GM12878 (cell line): ENCODE data around the gene TBX4. TPM values are rescaled to one million over a fixed set of nuclear protein-coding genes. Genes with fewer than 3 reads are reported as not detected.

Experiments
- ATAC-seq: fragments of 200-7000 bp; cut with Tn5 transposase; 3 replicates; pipeline ENCODE4 v1.9.1; 2020; ENCODE audit warnings: mild to moderate bottlenecking, moderate library complexity
- BruUV-seq: library from RNA; stranded (reverse); fragments of 400-500 nt; replicated peaks from 2 replicates; lab custom pipeline; 2021; lab: Mats Ljungman, UMichigan
- CTCF ChIA-PET: fragments of 300-600 bp; sonication (Branson Sonifier 250); formaldehyde crosslinking; extraction: SDS; loops from one replicate; lab custom pipeline; 2021; ENCODE audit warnings: inconsistent platforms; lab: Yijun Ruan, JAX
- POLR2A ChIA-PET: fragments of 350-600 bp; formaldehyde crosslinking; extraction: SDS; loops from one replicate; lab custom pipeline; 2021; ENCODE audit warnings: inconsistent platforms; lab: Charles Lee
- RAD21 ChIA-PET: fragments of 300-600 bp; sonication (Branson Sonifier 250); formaldehyde crosslinking; loops from one replicate; lab custom pipeline; 2023; ENCODE audit warnings: antibody characterized with exemption; ENCODE audit not compliant: unreplicated experiment; lab: Charles Lee
- SMC1A ChIA-PET: fragments of 300-600 bp; sonication (Branson Sonifier 250); formaldehyde crosslinking; loops from one replicate; lab custom pipeline; 2023; ENCODE audit not compliant: unreplicated experiment, uncharacterized antibody; lab: Charles Lee
- DNase-seq: peaks from one replicate; pipeline ENCODE4 v3.0.0-alpha.2; 2011; ENCODE audit warnings: low read depth, low spot score
- FAIRE-seq: peaks from 3 replicates; lab custom pipeline; 2011; peaks lifted over from hg19 to GRCh38; lab: Jason Lieb, UNC
- H2AFZ ChIP-seq: 2 replicates; pipeline ENCODE4 v1.6.0; 2011; ENCODE audit warnings: low read depth, low read length, control low read depth; ENCODE audit not compliant: control insufficient read depth
- H3K27ac ChIP-seq: 2 replicates; pipeline ENCODE4 v1.5.1; 2011; ENCODE audit warnings: control low read depth; ENCODE audit not compliant: control insufficient read depth, insufficient read depth
- H3K27me3 ChIP-seq, 2 experiments: replicated peaks in 1 of 2; 2 replicates each; pipeline versions ENCODE4 v1.6.0 to v1.6.1; 2011; ENCODE audit warnings: low read length in 1 of 2; ENCODE audit not compliant: control insufficient read depth in 2 of 2, insufficient read depth in 2 of 2
- H3K36me3 ChIP-seq, 2 experiments: 2 replicates each; pipeline ENCODE4 v1.5.1; 2011; ENCODE audit warnings: low read length in 1 of 2; ENCODE audit not compliant: control insufficient read depth in 2 of 2, insufficient read depth in 2 of 2
- H3K4me1 ChIP-seq: 2 replicates; pipeline ENCODE4 v1.6.1; 2011; ENCODE audit warnings: mild to moderate bottlenecking, low read length, moderate library complexity, mixed read lengths; ENCODE audit not compliant: control insufficient read depth, insufficient read depth
- H3K4me2 ChIP-seq: 2 replicates; pipeline ENCODE4 v1.6.0; 2011; ENCODE audit warnings: control low read depth; ENCODE audit not compliant: control insufficient read depth, insufficient read depth
- H3K4me3 ChIP-seq: fragments of 200-600 bp; sonication (generic); 2 replicates; pipeline ENCODE4 v1.5.1; 2016
- H3K79me2 ChIP-seq: 2 replicates; pipeline ENCODE4 v1.6.0; 2011; ENCODE audit warnings: low read length; ENCODE audit not compliant: control insufficient read depth, insufficient read depth
- H3K9ac ChIP-seq: 2 replicates; pipeline ENCODE4 v1.8.0; 2011; ENCODE audit warnings: low read length, control low read depth, mixed read lengths; ENCODE audit not compliant: control insufficient read depth, insufficient read depth
- H3K9me3 ChIP-seq: replicated peaks from 3 replicates; pipeline ENCODE4 v1.5.1; 2011; ENCODE audit warnings: mild to moderate bottlenecking, low read length; ENCODE audit not compliant: control insufficient read depth, insufficient read depth
- H4K20me1 ChIP-seq: 2 replicates; pipeline ENCODE4 v1.6.0; 2011; ENCODE audit not compliant: control insufficient read depth, insufficient read depth
- BRCA1 ChIP-seq: IDR thresholded peaks from 2 replicates; pipeline ENCODE4 v1.6.1; 2011; ENCODE audit warnings: low read depth, low read length, improper control_type of control experiment
- CUX1 ChIP-seq: IDR thresholded peaks from 2 replicates; pipeline ENCODE4 v1.6.1; 2012; ENCODE audit warnings: improper control_type of control experiment, low read depth, low read length; ENCODE audit not compliant: insufficient replicate concordance
- ESRRA ChIP-seq: IDR thresholded peaks from 2 replicates; pipeline ENCODE4 v1.6.1; 2012; ENCODE audit warnings: mild to moderate bottlenecking, low read length, improper control_type of control experiment
- GATAD2B ChIP-seq: fragments of 450-650 bp; conservative IDR thresholded peaks from 2 replicates; pipeline ENCODE4 v1.6.1; 2017; ENCODE audit warnings: low read depth, mild to moderate bottlenecking, moderate library complexity
- NR2F1 ChIP-seq: fragments of 450-650 bp; conservative IDR thresholded peaks from 2 replicates; pipeline ENCODE4 v1.6.1; 2017; ENCODE audit warnings: mild to moderate bottlenecking
- POU2F2 ChIP-seq: IDR thresholded peaks from 3 replicates; pipeline ENCODE4 v1.6.1; 2011; ENCODE audit warnings: low read depth, mild to moderate bottlenecking, low read length, borderline replicate concordance
- RAD51 ChIP-seq: fragments of 450-650 bp; IDR thresholded peaks from 2 replicates; pipeline ENCODE4 v1.6.1; 2016; ENCODE audit warnings: moderate library complexity, mild to moderate bottlenecking, inconsistent platforms
- TCF3 ChIP-seq: IDR thresholded peaks from 2 replicates; pipeline ENCODE4 v1.6.1; 2012; ENCODE audit warnings: low read depth, mild to moderate bottlenecking, low read length, borderline replicate concordance; ENCODE audit not compliant: insufficient read depth
- WGBS: methylation state at CpG from one replicate; pipeline ENCODE4 v1.1.6; 2016; ENCODE audit warnings: low lambda C conversion rate; ENCODE audit not compliant: insufficient replicate concordance, insufficient coverage; ENCODE audit errors: missing lambda C conversion rate; 5-methylcytosine and 5-hydroxymethylcytosine counted together
- in situ Hi-C: fragments of 300-500 bp; cut with MboI; formaldehyde crosslinking; loops from 9 replicates; pipeline ENCODE4 v1.14.3; 2018; ENCODE audit warnings: mixed read lengths
- intact Hi-C: fragments of 100-400 bp; cut with micrococcal nuclease; formaldehyde crosslinking; loops from one replicate; pipeline ENCODE4 v1.14.2; 2022; ENCODE audit not compliant: unreplicated experiment
- polyA plus RNA-seq, 11 experiments: library from polyadenylated mRNA; depleted of rRNA in 4 of 11; unstranded in 6 of 11; stranded (reverse) in 5 of 11; fragments of >200 nt; fragmentation: Nextera tagmentation in 4 of 11; fragmentation: Illumina TruSeq in 1 of 11; extraction: Ambion mirVana in 4 of 11; extraction: Trizol in 1 of 11; gene quantifications; 1 replicate in 1 of 11; 2 replicates in 10 of 11; pipeline versions ENCODE4 v1.2.1 to v1.2.3, GENCODE V29; 2011 to 2016; ENCODE audit warnings: inconsistent platforms in 2 of 11, missing spikeins in 2 of 11, low read depth in 1 of 11
- total RNA-seq, 4 experiments: library from RNA; depleted of rRNA in 3 of 4; stranded (reverse); fragments of >200 nt in 3 of 4; fragmentation: Illumina TruSeq in 1 of 4; extraction: Trizol in 1 of 4; gene quantifications; 2 replicates each; pipeline versions ENCODE4 v1.2.1 to v1.2.3, GENCODE V29; 2013 to 2021
- TF ChIP-seq, protein P1 (sequence below): fragments of 450-650 bp; IDR thresholded peaks from 2 replicates; pipeline ENCODE4 v1.6.1; 2017; ENCODE audit warnings: mild to moderate bottlenecking, moderate library complexity
- TF ChIP-seq, protein P2 (sequence below): fragments of 450-650 bp; conservative IDR thresholded peaks from 2 replicates; pipeline ENCODE4 v1.6.1; 2017; ENCODE audit warnings: mild to moderate bottlenecking, moderate library complexity

Gene TBX4
- total and polyA plus RNA-seq, 10 of the 15 experiments (the other 5 are each of a cell fraction or from before 2014, with no cell fraction given): 0.01 TPM; not detected in 9

- no CpG with 5 or more reads among the region's 29 CpGs for WGBS
- Histone ChIP-seq H4K20me1 (no peaks in the 10 kb centered on the region), H2AFZ (no peak overlapping the region), H3K4me1 (peaks cover 4% of the 10 kb centered on the region; the same call in 1 of the 2 replicates), H3K27me3 (peaks cover 21 to 38% of the 10 kb centered on the region in 2 experiments), H3K4me3 (no peak overlapping the region), H3K27ac (no peak overlapping the region), H3K4me2 (peak overlapping the region; percentile 78; the same call in 1 of the 2 replicates), H3K79me2 (no peaks in the 10 kb centered on the region), H3K9me3 (peaks cover 1% of the 10 kb centered on the region; the same call in 1 of the 3 replicates), H3K36me3 (no peaks in the 10 kb centered on the region), H3K9ac (no peak overlapping the region)
- no peak for ATAC-seq
- ChIA-PET CTCF (no interaction called here), SMC1A (no interaction called here), RAD21 (no interaction called here), POLR2A (no interaction called here)
- TF ChIP-seq RAD51 (no peak), BRCA1 (no peak), CUX1 (no peak), POU2F2 (no peak), GATAD2B (no peak), ESRRA (no peak), TCF3 (no peak), NR2F1 (no peak)
- TF ChIP-seq, protein P1, sequence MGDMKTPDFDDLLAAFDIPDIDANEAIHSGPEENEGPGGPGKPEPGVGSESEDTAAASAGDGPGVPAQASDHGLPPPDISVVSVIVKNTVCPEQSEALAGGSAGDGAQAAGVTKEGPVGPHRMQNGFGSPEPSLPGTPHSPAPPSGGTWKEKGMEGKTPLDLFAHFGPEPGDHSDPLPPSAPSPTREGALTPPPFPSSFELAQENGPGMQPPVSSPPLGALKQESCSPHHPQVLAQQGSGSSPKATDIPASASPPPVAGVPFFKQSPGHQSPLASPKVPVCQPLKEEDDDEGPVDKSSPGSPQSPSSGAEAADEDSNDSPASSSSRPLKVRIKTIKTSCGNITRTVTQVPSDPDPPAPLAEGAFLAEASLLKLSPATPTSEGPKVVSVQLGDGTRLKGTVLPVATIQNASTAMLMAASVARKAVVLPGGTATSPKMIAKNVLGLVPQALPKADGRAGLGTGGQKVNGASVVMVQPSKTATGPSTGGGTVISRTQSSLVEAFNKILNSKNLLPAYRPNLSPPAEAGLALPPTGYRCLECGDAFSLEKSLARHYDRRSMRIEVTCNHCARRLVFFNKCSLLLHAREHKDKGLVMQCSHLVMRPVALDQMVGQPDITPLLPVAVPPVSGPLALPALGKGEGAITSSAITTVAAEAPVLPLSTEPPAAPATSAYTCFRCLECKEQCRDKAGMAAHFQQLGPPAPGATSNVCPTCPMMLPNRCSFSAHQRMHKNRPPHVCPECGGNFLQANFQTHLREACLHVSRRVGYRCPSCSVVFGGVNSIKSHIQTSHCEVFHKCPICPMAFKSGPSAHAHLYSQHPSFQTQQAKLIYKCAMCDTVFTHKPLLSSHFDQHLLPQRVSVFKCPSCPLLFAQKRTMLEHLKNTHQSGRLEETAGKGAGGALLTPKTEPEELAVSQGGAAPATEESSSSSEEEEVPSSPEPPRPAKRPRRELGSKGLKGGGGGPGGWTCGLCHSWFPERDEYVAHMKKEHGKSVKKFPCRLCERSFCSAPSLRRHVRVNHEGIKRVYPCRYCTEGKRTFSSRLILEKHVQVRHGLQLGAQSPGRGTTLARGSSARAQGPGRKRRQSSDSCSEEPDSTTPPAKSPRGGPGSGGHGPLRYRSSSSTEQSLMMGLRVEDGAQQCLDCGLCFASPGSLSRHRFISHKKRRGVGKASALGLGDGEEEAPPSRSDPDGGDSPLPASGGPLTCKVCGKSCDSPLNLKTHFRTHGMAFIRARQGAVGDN: no peak
- TF ChIP-seq, protein P2, sequence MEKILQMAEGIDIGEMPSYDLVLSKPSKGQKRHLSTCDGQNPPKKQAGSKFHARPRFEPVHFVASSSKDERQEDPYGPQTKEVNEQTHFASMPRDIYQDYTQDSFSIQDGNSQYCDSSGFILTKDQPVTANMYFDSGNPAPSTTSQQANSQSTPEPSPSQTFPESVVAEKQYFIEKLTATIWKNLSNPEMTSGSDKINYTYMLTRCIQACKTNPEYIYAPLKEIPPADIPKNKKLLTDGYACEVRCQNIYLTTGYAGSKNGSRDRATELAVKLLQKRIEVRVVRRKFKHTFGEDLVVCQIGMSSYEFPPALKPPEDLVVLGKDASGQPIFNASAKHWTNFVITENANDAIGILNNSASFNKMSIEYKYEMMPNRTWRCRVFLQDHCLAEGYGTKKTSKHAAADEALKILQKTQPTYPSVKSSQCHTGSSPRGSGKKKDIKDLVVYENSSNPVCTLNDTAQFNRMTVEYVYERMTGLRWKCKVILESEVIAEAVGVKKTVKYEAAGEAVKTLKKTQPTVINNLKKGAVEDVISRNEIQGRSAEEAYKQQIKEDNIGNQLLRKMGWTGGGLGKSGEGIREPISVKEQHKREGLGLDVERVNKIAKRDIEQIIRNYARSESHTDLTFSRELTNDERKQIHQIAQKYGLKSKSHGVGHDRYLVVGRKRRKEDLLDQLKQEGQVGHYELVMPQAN: no peak
- DNase-seq: no peak
- in situ Hi-C loops (loop anchor here (10.0 kb wide), 1 partner anchor 694 kb away; no protein-coding TSS in a partner anchor), intact Hi-C loops (no loop called here)
- no TSS peak for BruUV-seq
- no peak for FAIRE-seq
Measured at GRCh38 chr17:61411011-61411260, 41.3 kb upstream of the TBX4 start.
